ENCODE results near the gene TRPM1.

GRCh38 chr15:31041610-31042009 is 59.9 kb downstream of the TRPM1 start:
- no peak for TF ChIP-seq POLR2A (IDR thresholded peaks at IDR 0.05)
- TF ChIP-seq CTCF (IDR thresholded peaks at IDR 0.05): no peak
